ENCODE measurements around the gene NINJ2. TPM values are rescaled to one million over a fixed set of nuclear protein-coding genes. Genes with fewer than 3 reads are reported as not detected.
"Not testable (repeated sequence)": the region's sequence is repeated elsewhere in the genome, so short reads cannot be mapped to it uniquely, and the experiment has no call there.

NINJ2 gene
- total and polyA plus RNA-seq, 12 donors, result 1.9 to 25.7 (median 8.3) TPM

- ATAC-seq, result peak in 2 of 8 donors; percentile 37 to 41
- 74 to 79% methylated on average over 5 of the region's 5 CpGs for WGBS, 2 donors
Observed at GRCh38 chr12:704516-705242, 41.4 kb upstream of the NINJ2 start.

GRCh38 chr12:701896-702539 lies 38.8 kb upstream of the NINJ2 start:
- H3K4me1 ChIP-seq, result peaks cover 0 to 30% (median 10%) of the 10 kb centered on the region in 9 donors
- DNase-seq (no peak), ATAC-seq (no peak)
- peaks cover 0 to 25% (median 18%) of the 10 kb centered on the region in 11 donors for H3K9me3 ChIP-seq
- WGBS, 2 donors, result 71 to 74% methylated on average over 11 of the region's 11 CpGs
- no peak for TF ChIP-seq CTCF (IDR thresholded peaks at IDR 0.05)
- H3K36me3 ChIP-seq, result no peaks in the 10 kb centered on the region
- intact Hi-C loops (cut with DNase I), result loop anchor here in 1 of 10 donors (5.0 kb wide), 1 partner anchor 55 kb away; no protein-coding TSS in a partner anchor
- no peaks in the 10 kb centered on the region for H3K27me3 ChIP-seq
- H3K27ac ChIP-seq, result peak overlapping the region in 1 of 10 donors; percentile 16
- no peak overlapping the region for H3K4me3 ChIP-seq

More at GRCh38 chr12:704516-705242, 41.4 kb upstream of the NINJ2 start:
- Histone ChIP-seq H3K27me3 (no peaks in the 10 kb centered on the region), H3K27ac (peak overlapping the region in 2 of 10 donors; percentile 30 to 72), H3K9me3 (no peaks in the 10 kb centered on the region), H3K4me3 (no peak overlapping the region), H3K36me3 (no peaks in the 10 kb centered on the region), H3K4me1 (peaks cover 0 to 22% (median 10%) of the 10 kb centered on the region in 9 donors)
- no peak for TF ChIP-seq CTCF (IDR thresholded peaks at IDR 0.05)
- no peak for DNase-seq
- intact Hi-C loops (cut with DNase I), result loop anchor here in 1 of 10 donors (5.0 kb wide), 1 partner anchor 57 kb away; no protein-coding TSS in a partner anchor

GRCh38 chr12:700016-700415 lies 36.8 kb upstream of the NINJ2 start:
- Histone ChIP-seq H3K9me3 (peaks cover 0 to 30% (median 18%) of the 10 kb centered on the region in 11 donors), H3K4me1 (peaks cover 0 to 30% (median 10%) of the 10 kb centered on the region in 9 donors), H3K27me3 (no peaks in the 10 kb centered on the region), H3K27ac (no peak overlapping the region), H3K4me3 (no peak overlapping the region), H3K36me3 (no peaks in the 10 kb centered on the region)
- no peak for ATAC-seq
- DNase-seq, result no peak
- intact Hi-C loops (cut with DNase I), result loop anchor here in 1 of 10 donors (5.0 kb wide), 1 partner anchor 53 kb away; no protein-coding TSS in a partner anchor
- TF ChIP-seq CTCF (IDR thresholded peaks at IDR 0.05), result no peak
- WGBS, 2 donors, result 70 to 79% methylated on average over 4 of the region's 4 CpGs

- 95 to 97% methylated on average over 4 of the region's 4 CpGs for WGBS, 2 donors
Observed at GRCh38 chr12:698222-698621, 35.0 kb upstream of the NINJ2 start.

More at GRCh38 chr12:698222-698621, 35.0 kb upstream of the NINJ2 start:
- H3K27me3 ChIP-seq; H3K36me3 ChIP-seq; ATAC-seq; H3K4me3 ChIP-seq; intact Hi-C loops (cut with DNase I); DNase-seq: not testable (repeated sequence)
- H3K9me3 ChIP-seq, result peaks cover 0 to 30% (median 18%) of the 10 kb centered on the region in 11 donors
- H3K4me1 ChIP-seq, result peaks cover 0 to 26% (median 0%) of the 10 kb centered on the region in 9 donors
- H3K27ac ChIP-seq, result peak overlapping the region in 2 of 10 donors; percentile 28 to 42
